Metanephros (tissue), 2 donors: ENCODE data around the gene SCYGR8. TPM values are rescaled to one million over a fixed set of nuclear protein-coding genes. Genes with fewer than 3 reads are reported as not detected.

Source experiments
- small RNA-seq: library from RNA; depleted of rRNA; stranded (forward); fragments of <200 nt; gene quantifications from one replicate; pipeline ENCODE3, GENCODE V24; 2014; ENCODE audit warnings: low replicate concordance
- total RNA-seq: library from RNA; depleted of rRNA; stranded (reverse); fragments of >200 nt; gene quantifications from one replicate; pipeline ENCODE4 v1.2.3, GENCODE V29; 2014

SCYGR8 gene, protein sequence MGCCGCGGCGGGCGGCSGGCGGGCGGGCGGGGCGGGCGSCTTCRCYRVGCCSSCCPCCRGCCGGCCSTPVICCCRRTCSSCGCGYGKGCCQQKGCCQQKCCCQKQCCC
- total RNA-seq: 0.41 TPM

DNA sequence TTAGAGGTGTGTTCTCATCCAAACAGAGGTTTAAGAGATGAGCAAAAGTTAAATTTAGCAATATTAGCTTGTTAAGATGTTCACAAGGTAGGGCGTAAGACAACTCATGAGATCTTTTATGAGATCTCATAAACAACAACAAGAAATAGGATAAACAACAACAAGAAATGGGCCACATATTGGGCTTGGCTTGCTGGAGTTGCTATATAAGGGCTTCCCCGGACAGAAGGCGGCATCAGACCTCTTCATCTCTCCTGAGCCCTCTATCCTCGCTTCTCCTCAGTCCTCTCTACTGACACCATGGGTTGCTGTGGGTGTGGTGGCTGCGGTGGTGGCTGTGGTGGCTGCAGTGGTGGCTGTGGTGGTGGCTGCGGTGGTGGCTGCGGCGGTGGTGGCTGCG, at the start of gene SCYGR8:
SCYGR8 (plus strand) TSS at position 301 of the 400 bp plus-strand sequence; CDS start at position 301, 0 bp downstream.

DNA sequence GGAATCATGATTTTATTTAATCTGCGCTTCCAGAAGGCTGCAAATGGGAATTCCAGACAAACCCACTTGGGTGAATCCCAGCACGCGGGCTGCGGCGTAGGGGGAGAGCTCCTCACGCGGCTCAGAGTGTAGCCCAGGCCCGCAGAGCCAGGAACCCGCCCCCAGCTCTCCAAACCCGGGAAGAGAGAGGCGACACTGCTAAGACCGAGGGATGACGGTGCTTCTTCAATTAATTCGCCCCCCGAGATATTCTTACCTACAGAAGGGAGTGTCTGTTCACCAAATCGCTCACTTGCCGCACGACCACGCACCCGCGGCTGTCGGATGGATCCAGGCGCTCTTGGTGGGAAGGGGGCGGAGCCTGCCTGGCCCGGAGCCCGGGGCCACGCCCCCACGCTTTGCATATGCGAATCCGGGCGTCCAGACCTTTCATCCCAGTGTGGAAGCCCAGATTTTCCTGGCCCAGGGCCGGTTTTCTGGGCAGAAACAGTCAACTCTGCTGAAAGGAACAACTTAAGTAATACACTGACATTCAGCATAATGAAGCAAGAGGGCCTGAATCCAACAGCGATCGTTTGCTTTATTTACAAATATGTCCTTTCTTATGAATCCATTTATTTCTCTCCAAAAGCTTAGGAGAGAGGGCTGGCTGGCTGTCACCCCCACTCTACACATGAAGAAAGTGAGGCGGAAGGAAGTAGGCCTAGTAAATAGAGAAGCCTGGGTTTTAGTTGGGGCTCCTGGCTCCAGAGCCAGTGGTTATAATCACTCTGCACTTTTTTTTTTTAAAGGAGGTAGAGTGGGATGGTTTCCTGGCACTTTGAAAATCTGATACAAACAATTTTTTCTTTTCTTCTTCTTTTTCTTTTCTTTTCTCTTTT, 27.8 kb upstream of the SCYGR8 start, which contains the start of gene SLC19A3:
SLC19A3 (minus strand) TSS at position 342 of the 881 bp plus-strand sequence. CDS start 15,710 bp downstream, outside the sequence.

DNA sequence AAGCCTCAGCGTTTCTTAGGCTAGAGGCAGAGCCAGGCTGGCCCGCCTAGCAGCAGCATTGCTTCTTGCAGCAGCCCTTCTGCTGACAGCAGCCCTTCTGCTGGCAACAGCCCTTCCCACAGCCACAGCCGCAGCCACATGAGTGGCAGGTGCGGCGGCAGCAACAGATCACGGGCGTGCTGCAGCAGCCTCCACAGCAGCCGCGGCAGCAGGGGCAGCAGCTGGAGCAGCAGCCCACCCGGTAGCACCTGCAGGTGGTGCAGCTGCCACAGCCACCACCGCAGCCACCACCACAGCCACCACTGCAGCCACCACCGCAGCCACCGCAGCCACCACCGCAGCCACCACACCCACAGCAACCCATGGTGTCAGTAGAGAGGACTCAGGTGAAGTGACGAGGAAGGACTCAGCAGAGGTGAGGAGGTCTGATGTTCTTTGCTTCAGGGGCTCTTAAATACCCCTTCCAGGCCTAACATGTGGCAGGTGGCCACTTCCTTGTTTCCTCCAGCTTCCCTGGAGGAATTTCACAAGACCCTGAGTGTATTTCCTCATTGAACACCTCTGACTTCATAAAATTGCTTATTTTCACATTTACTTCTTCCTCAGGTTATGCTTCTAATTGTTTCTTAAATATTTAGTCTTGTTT, 21.2 kb upstream of the SCYGR8 start, which contains the start of gene SCYGR6:
SCYGR6 (minus strand) TSS at position 364 of the 646 bp plus-strand sequence; CDS start at position 364, 0 bp downstream.

DNA sequence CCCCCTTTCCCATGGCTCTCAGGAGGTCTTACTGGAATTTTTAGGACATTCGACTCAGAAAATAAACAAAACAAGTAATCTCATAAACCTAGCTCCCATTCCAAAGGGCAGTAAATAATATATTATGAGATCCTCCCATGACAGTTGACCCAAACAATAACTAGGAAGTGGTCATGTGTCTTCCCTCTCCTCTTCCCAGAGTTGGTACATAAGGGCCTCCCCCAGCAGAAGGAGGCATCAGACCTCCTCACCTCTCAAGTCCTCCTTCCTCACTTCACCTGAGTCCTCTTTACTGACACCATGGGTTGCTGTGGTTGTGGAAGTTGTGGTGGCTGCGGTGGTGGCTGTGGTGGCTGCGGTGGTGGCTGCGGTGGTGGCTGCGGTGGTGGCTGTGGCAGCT, 17.7 kb upstream of the SCYGR8 start, which contains the start of gene SCYGR7:
SCYGR7 (plus strand) TSS at position 301 of the 400 bp plus-strand sequence; CDS start at position 301, 0 bp downstream.

Small RNAs within 50 kb of the gene (small RNA-seq; reads per million reads assigned to genes)
- not detected for gene RNA5SP121
- not detected for gene SNRPGP8

Other genes starting within 250 kb of the SCYGR8 start
- not detected for gene SCYGR2, start 147.0 kb upstream of the SCYGR8 start, total RNA-seq
- not detected for gene SCYGR3, start 131.1 kb upstream of the SCYGR8 start, total RNA-seq
- not detected for gene SCYGR4, start 128.4 kb upstream of the SCYGR8 start, total RNA-seq
- not detected for gene SCYGR5, start 79.1 kb upstream of the SCYGR8 start, total RNA-seq
- 15.9 TPM for gene SLC19A3, start 27.9 kb upstream of the SCYGR8 start, total RNA-seq
- not detected for gene SCYGR6, start 21.1 kb upstream of the SCYGR8 start, total RNA-seq
- not detected for gene SCYGR7, start 17.6 kb upstream of the SCYGR8 start, total RNA-seq
- gene CCL20, start 67.9 kb downstream of the SCYGR8 start, total RNA-seq: 1.3 TPM
- 0.12 TPM for gene DAW1, start 125.7 kb downstream of the SCYGR8 start, total RNA-seq